ENCODE measurements around the gene FIZ1.

The FIZ1 gene

DNA sequence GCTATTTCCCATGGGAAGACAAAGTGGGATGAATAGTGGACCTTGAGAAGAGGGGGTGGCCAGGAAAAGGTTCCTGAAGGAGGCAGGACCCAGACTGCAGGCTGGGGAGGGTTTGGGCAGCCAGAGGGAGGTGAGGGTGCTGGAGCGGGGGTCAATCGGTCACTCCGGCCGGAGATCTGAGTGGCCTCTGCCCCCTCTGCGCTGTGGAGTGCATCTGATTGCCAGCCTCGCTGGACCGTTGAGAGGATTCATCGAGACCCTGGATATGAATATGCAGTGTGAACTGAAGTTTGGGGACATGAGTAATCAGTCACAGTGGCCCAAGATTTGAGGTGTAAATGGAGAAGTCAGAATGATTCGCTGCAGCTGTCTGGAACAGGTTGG, 36.0 kb upstream of the FIZ1 start:
- no peak for DNase-seq

DNA sequence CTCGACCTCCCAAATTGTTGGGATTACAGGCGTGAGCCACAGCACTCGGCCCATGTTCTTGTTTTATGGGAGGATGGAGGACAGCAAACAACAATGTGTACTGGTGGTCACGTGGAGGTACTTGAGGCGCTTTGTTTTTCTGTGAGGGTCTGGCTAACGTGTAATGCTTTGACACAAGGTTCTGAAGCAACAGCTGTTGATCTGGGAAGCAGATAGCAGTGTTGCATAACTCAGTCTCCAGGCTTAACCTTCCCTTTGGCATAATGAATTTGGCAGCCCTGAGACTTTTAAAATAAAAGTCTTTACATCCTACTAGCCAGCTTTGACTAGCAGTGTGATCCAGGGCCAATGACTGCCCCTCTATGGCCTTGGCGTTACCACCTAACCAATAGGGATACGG, 34.5 kb upstream of the FIZ1 start:
- DNase-seq = no peak

DNA sequence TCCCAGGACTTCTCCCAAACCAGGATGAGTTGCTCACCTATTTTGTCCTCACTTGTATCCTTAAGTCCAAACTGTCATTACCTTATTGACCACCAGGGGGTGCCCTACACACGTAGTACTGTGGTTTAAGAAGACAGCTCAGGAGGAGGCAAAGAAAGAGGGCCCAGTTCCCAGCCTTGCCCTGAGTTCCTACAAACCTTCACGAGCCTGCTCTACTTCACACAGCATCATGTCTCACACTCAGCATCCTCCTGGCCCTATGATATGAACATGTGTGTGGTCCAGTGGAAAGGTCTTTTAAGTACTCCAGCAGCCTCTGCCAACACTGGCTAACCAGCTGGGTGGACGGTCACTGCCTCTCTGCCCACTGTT, 33.1 kb upstream of the FIZ1 start:
- DNase-seq = peak; percentile 72 to 83

DNA sequence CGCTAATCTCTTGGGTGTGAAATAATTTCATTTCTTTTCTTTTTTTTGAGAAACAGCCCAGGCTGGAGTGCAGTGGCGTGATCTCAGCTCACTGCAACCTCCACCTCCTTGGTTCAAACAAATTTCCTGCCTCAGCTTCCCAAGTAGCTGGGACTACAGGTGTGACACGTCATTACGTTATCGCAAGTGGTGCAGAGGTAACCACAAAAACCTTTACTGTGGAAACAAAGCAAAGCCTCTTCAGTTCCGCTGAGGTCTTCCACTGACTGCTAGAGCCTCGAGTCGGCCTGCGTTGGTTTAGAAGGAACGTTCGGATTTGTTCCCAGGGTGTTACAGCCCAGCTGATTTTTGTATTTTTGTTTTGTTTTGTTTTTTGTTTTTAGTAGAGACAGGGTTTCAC, 27.0 kb upstream of the FIZ1 start:
- no peak for DNase-seq

DNA sequence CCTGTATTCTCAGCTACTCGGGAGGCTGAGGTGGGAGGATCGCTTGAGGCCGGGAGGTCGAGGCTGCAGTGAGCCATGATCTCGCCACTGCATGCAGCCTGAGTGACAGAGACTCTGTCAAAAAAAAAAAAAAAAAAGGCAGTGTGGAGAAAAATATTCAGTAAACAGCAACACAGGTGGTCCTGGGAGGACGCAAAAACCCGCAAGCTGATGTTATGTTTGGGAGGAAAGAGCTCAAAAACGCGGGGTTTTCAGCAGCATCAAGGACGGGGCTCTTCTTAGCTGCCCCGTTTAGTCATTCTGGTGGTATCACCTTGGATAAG, 25.6 kb upstream of the FIZ1 start:
- DNase-seq = no peak

DNA sequence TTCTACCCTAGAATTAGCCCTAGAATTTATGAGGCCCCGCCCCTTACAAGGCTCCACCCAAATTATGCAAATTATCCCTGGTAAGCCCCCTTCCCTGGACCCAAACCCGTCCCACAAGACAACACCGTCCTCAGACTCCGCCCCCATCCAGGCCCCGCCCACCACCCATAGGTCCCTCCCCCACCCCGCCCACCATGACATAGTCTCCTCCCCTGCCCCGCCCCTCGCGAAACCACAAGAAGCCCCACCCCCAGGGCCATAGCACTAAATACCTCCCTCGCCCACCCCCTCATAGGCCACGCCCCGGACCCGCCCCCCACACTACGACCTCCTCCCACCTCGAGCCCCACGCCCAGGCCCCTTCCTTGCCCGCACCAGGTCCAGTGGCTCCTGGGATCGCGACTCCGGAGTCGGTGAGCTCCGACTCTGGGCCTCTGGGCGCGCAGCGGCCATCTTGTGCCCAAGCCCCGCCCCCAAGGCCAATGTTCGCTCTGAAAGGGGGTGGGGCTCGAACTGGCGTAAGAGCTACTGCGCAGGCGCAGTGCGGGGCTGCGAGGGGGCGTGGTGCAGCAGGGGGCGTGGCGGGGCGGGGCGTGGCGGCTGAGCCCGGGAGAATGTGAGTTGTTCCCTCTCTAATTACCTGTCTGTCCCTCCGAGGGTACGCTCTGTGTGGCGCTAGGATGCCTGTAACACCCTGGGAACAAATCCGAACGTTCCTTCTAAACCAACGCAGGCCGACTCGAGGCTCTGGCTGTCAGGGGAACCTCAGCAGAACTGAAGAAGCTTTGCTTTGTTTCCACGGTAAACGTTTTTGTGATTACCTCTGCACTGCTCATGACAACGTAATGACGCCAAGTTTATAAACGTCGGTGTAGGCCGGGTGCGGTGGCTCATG, 25.0 kb upstream of the FIZ1 start, which contains the start of gene ZNF784:
Gene ZNF784, minus strand, starts transcription at position 458 of the 895 bp plus-strand sequence. Its CDS starts 5 bp downstream, at position 453.
- peak in 1 of 2 experiments; percentile 75 for DNase-seq

DNA sequence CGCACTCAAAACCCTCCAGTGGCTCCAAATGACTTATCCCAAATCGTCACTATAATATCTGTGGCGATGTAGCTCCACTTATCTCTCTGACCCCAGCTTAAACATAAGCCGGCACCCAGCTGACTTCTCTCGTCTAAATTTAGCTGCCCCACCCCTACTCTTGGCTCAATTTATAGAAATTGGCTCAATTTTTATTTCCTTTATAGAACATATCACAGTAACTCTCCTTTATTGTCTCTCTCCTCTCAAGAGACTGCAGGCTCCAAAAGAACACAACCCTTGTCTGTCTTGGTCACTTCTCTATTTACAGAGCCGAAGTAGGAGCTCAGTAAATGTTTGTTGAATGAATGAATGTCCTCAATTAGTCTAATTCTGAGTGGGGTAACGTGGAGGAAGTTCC, 24.2 kb upstream of the FIZ1 start:
- no peak for DNase-seq

DNA sequence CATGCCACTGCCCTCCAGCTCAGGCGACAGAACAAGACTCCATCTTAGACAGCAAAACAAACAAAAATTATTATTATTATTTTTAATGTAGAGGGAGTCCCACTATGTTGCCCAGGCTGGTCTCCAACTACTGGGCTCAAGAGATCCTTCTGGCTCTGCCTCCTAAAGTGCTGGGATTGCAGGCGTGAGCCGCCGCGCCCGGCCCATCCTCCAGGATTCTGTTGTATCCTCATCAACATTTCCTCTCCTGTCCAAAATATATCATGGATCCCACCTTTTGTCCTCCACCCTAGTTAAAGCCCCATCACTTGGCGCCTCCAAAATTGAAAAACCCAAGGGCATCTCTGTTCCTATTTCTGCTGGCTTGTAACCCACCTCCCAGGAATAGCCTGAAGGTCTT, 23.8 kb upstream of the FIZ1 start:
- no peak for DNase-seq

DNA sequence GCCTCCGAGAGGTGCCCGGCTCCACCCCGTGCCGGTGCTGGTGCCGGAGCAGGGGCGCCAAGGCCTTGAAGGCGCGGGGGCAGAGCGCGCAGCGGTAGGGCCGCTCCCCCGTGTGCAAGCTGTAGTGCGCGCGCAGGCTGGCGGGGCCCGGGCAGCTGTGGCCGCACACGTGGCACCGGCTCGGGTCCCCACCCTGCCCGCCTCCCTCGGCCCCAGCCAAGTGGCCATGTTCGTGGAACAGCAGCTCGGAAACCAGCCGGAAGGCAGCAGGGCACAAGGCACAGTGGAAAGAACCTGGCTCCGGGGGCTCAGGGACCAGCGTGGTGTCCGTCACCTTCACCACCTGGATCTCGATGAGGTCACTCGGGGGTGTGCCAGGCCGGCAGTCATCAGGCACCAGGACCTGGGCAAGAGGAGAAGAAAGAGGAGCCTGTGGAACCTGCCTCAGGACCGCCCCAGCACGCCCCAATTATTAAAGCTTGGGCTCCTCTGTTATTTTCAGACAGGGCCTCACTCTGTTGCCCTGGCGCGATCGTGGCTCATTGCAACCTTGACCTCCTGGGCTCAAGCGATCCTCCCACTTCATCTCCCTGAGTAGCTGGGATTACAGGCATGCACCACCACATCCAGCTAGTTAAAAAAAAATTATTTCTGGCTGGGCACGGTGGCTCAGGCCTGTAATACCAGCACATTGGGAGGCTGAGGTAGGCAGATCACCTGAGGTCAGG, 23.1 kb upstream of the FIZ1 start:
- DNase-seq = no peak

DNA sequence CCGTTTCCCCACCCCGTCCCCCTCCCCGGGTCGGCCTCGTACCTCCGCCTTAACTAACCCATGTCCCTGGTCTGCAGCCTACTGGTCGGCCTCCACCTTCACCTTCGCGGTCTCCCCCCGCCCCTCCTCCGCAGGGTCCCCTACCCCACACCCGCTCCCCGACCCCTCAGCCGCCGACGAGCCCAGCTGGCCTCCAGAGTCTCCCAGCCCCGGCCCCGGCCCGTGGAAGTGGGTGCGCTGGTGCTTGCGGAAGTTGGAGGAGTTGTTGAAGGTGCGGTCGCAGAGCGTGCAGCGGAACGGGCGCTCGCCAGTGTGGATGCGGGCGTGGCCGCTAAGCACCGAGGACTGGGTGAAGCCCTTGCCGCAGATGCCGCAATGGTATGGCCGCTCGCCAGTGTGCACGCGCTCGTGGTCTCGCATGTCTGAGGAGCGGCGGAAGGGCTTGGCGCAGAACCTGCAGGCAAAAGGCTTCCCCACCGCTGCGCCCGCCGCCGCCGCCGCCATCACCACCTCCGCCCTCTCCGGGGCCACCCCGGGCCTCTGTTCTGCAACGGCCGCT, 22.4 kb upstream of the FIZ1 start:
- DNase-seq = no peak

DNA sequence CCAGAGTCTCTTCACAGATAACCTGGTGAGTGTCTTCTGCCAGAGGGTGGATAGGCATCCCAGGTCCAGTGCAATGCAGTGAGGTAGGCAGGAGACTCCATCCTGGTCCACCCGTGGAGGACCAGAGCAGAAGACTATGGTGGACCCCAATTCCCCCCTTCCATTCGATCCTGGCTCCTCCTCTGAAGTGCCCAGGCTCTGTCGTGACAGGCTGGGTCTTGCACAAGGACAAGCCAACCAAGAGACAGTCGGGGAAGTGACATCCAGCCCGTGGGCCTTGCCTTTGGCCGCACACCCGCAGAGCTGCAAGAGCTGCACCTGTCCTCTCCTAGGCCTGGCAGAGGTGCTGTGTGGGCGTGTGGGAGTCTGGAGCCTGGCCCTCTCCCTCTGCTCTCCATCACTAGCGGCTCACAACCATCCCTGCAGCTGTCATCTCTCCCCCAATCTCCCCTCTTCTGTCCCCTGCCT, 21.9 kb upstream of the FIZ1 start:
- no peak for DNase-seq

DNA sequence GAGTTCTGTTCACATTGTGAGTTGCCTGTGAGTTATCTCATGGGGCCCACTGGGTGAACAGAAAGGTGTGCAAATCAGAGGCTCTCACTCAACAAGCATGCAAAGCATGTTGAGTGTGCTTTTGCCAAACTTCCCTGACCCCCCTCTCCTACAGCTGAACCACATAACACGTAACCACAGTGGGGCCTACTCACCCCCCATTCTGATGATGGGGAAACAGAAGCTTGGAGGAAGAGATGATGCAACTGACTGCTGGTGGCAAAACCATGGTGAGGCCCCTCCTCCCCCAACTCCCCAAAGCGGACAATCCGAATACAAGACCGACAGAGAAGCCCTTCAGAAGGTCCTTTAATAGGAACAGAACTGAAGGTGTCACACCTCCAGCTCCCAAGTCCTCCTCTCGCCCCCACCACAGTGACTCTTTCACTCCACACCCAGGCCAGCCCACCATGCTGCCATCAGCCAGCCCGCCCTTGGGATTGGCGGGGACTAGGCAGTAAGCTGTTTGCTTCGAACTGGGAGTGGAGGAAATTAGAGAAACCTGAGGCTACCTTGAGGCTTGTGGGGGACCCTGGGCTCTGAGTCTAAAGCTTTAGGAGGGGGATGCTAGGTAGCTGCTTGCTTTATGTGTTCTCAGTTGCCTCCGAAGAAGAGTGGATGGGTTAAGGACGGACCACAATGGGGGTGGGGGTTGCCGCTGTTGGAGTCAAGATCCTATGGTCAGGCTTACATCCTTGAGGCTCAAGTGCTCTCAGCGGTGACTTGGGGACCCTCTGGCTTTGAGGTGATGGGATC, 21.3 kb upstream of the FIZ1 start:
- no peak for DNase-seq

DNA sequence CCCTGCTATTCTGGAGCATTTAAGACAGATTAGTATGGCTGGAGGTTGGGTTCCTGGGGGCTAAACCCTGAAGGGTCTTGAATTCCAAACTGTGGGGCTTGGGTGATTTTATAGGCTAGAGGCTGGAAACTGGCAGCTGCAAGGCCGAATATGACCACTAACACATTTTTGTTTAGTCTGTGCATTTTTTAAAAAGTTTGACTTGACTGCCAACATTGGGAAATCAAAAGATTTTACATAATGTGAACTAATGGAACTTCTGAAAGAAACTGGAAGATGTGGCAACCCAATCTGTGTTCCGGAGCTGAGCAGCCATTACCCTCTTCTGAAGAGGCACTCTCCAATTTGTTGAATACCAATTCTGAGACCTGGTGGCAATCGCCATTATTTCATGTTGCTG, 20.0 kb upstream of the FIZ1 start:
- no peak for DNase-seq

DNA sequence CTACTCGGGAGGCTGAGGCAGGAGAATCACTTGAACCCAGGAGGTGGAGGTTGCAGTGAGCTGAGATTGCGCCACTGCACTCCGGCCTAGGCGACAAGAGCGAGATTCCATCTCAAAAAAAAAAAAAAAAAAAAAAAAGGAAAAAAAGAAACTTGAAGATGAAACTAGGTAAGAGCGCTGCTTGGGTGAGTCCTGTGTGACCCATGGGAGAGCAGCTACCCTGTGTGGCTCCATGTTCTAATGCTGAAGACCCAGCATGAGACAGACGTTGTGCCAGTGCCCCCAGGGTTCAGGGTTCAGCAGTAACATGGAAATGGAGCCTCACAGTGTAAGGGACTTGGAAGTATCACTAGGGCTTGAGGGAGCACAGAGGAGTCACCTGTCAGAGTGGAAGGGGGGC, 19.1 kb upstream of the FIZ1 start:
- no peak for DNase-seq

DNA sequence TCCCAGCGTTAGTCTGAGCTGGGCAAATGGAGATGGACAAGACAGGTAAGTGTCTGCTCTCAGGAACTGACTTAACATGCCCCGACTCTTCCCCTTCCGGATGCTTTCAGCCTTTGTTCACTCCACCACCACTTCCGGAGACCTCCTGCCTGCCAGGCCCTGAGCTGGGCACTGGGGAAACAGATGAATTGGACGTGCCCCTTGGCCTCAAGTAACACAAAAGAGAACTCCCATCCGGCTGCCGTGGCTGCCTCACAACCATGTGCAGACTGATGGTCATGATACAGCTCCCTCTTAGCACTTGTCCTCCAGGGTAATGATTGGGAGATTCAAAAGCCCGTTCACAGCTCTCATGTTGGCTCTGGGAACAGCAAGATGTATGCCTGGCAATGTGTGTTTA, 18.1 kb upstream of the FIZ1 start:
- no peak for DNase-seq

DNA sequence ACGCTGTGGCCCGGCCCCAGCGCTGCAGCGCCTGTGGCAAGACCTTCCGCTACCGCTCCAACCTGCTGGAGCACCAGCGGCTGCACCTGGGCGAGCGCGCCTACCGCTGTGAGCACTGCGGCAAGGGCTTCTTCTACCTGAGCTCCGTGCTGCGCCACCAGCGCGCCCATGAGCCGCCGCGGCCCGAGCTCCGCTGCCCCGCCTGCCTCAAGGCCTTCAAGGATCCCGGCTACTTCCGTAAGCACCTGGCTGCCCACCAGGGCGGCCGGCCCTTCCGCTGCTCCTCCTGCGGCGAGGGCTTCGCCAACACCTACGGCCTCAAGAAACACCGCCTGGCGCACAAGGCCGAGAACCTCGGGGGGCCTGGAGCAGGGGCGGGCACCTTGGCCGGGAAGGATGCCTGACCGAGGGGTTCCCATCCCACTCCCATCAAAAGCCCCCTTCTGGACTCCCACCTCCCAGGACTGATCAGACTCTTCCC, 17.1 kb upstream of the FIZ1 start:
- DNase-seq = no peak

DNA sequence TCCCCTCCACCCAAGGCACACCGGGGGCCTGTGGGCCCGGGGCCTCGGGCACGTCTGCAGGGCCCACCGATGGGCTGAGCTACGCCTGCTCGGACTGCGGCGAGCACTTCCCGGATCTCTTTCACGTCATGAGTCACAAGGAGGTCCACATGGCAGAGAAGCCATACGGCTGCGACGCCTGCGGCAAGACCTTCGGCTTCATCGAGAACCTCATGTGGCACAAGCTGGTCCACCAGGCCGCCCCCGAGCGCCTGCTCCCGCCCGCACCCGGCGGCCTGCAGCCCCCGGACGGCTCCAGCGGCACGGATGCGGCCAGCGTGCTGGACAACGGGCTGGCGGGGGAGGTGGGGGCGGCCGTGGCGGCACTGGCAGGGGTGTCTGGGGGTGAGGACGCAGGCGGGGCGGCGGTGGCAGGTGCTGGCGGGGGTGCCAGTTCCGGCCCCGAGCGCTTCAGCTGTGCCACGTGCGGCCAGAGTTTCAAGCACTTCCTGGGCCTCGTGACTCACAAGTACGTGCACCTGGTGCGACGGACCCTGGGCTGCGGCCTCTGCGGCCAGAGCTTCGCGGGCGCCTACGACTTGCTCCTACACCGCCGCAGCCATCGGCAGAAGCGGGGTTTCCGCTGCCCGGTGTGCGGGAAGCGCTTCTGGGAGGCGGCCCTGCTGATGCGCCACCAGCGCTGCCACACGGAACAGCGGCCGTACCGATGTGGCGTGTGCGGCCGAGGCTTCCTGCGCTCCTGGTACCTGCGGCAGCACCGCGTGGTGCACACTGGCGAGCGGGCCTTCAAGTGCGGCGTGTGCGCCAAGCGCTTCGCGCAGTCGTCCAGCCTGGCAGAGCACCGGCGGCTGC, 16.5 kb upstream of the FIZ1 start:
- no peak for DNase-seq

DNA sequence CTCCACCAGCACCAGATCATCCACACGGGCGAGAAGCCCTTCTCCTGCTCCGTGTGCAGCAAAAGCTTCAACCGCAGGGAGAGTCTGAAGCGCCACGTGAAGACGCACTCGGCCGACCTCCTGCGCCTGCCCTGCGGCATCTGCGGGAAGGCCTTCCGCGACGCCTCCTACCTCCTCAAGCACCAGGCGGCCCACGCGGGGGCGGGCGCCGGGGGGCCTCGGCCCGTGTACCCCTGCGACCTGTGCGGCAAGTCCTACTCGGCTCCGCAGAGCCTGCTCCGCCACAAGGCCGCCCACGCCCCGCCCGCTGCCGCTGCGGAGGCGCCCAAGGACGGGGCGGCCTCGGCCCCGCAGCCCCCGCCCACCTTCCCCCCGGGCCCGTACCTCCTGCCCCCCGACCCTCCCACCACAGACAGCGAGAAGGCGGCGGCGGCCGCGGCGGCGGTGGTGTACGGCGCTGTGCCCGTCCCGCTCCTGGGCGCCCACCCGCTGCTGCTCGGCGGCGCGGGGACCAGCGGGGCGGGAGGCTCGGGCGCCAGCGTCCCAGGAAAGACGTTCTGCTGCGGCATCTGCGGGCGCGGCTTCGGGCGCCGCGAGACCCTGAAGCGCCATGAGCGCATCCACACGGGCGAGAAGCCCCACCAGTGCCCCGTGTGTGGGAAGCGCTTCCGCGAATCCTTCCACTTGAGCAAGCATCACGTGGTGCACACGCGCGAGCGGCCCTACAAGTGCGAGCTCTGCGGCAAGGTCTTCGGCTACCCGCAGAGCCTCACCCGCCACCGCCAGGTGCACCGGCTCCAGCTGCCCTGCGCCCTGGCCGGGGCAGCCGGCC, 15.6 kb upstream of the FIZ1 start:
- no peak for DNase-seq

DNA sequence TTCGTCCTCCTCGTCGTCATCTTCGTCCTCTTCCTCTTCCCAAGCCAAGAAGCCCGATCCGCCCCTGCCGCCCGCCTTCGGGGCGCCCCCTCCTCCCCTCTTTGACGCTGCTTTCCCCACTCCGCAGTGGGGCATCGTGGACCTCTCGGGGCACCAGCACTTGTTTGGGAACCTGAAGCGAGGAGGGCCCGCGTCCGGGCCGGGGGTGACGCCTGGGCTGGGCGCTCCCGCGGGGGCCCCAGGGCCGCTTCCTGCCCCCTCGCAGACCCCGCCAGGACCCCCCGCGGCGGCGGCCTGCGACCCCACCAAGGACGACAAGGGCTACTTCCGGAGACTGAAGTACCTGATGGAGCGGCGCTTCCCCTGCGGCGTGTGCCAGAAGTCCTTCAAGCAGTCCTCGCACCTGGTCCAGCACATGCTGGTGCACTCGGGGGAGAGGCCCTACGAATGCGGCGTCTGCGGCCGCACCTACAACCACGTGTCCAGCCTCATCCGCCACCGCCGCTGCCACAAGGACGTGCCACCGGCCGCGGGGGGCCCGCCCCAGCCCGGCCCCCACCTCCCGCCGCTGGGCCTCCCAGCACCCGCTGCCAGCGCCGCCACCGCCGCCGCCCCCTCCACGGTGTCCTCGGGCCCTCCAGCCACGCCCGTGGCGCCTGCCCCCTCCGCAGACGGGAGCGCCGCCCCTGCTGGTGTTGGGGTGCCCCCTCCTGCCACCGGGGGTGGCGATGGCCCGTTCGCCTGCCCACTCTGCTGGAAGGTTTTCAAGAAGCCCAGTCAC, 14.8 kb upstream of the FIZ1 start:
- DNase-seq = no peak

DNA sequence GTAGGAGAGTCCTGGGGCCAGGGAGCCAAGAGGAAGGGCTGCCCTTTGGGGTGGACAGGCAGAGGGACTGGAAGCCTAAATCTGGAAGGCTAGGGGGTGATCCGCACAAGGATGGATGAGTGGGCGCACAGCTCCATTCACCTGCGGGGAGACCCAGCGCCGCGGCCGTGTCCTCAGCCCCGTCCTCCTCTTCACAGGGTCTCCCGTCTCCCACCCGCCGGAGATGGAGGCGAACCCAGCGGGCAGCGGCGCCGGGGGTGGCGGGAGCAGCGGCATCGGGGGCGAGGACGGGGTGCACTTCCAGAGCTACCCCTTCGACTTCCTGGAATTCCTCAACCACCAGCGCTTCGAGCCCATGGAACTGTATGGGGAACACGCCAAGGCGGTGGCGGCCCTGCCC, 14.1 kb upstream of the FIZ1 start:
- no peak for DNase-seq

Measured in SW 1271 (cell line).